Loucy (cell line): ENCODE measurements around the gene PLEKHA7.

Source experiments
- H2AFZ ChIP-seq: fragments of 200-600 bp; sonication (generic); 2 replicates; pipeline ENCODE4 v1.6.0; 2016; ENCODE audit warnings: antibody characterized with exemption, mild to moderate bottlenecking, low read length, moderate library complexity
- H3F3A ChIP-seq: fragments of 200-600 bp; 2 replicates; pipeline ENCODE4 v1.6.0; 2016; ENCODE audit warnings: antibody characterized with exemption, low read depth, mild to moderate bottlenecking
- H3K27me3 ChIP-seq: fragments of 200-600 bp; sonication (generic); 2 replicates; pipeline ENCODE4 v1.6.1; 2014; ENCODE audit warnings: low read length, mild to moderate bottlenecking; ENCODE audit not compliant: insufficient read depth, poor library complexity, severe bottlenecking
- H3K36me3 ChIP-seq: fragments of 200-600 bp; sonication (generic); 2 replicates; pipeline ENCODE4 v1.6.1; 2016; ENCODE audit warnings: low read length; ENCODE audit not compliant: insufficient read depth
- H3K4me1 ChIP-seq: fragments of 200-600 bp; sonication (generic); 2 replicates; pipeline ENCODE4 v1.5.1; 2014; ENCODE audit warnings: low read length, mild to moderate bottlenecking; ENCODE audit not compliant: insufficient read depth, poor library complexity, severe bottlenecking
- H3K4me2 ChIP-seq: fragments of 200-600 bp; sonication (generic); 2 replicates; pipeline ENCODE4 v1.6.0; 2014; ENCODE audit warnings: antibody characterized with exemption, low read length, low read depth, mild to moderate bottlenecking; ENCODE audit not compliant: poor library complexity, severe bottlenecking
- H3K4me3 ChIP-seq: fragments of 200-600 bp; sonication (generic); 2 replicates; pipeline ENCODE4 v1.5.1; 2014; ENCODE audit warnings: low read length, mild to moderate bottlenecking, mixed read lengths; ENCODE audit not compliant: poor library complexity, severe bottlenecking
- H3K79me2 ChIP-seq: fragments of 200-600 bp; sonication (generic); 2 replicates; pipeline ENCODE4 v1.6.1; 2014; ENCODE audit warnings: low read length; ENCODE audit not compliant: insufficient read depth
- H3K9ac ChIP-seq: fragments of 200-600 bp; sonication (generic); 2 replicates; pipeline ENCODE4 v1.6.0; 2014; ENCODE audit warnings: mild to moderate bottlenecking, low read depth, low read length, moderate library complexity; ENCODE audit not compliant: poor library complexity, severe bottlenecking
- H3K9me2 ChIP-seq: fragments of 200-600 bp; sonication (generic); replicated peaks from 2 replicates; pipeline ENCODE4 v1.6.1; 2016; ENCODE audit warnings: low read depth, low read length, mixed read lengths
- H3K9me3 ChIP-seq: fragments of 200-600 bp; sonication (generic); 2 replicates; pipeline ENCODE4 v1.6.1; 2014; ENCODE audit warnings: mild to moderate bottlenecking, antibody characterized with exemption, low read length, low read depth; ENCODE audit not compliant: insufficient read depth
- H4K20me1 ChIP-seq: fragments of 200-600 bp; sonication (generic); 2 replicates; pipeline ENCODE4 v1.6.0; 2014; ENCODE audit warnings: antibody characterized with exemption, low read length, mild to moderate bottlenecking; ENCODE audit not compliant: insufficient read depth, poor library complexity, severe bottlenecking
- EZH2phosphoT487 ChIP-seq: fragments of 200-600 bp; IDR thresholded peaks from 2 replicates; pipeline ENCODE4 v1.6.1; 2018; ENCODE audit warnings: antibody characterized with exemption, mild to moderate bottlenecking, moderate library complexity, borderline replicate concordance
- TF ChIP-seq, protein P1 (sequence below): fragments of 200-600 bp; sonication (generic); conservative IDR thresholded peaks from 2 replicates; pipeline ENCODE4 v1.5.1; 2014; ENCODE audit warnings: mild to moderate bottlenecking, antibody characterized with exemption, low read length

The PLEKHA7 gene

DNA sequence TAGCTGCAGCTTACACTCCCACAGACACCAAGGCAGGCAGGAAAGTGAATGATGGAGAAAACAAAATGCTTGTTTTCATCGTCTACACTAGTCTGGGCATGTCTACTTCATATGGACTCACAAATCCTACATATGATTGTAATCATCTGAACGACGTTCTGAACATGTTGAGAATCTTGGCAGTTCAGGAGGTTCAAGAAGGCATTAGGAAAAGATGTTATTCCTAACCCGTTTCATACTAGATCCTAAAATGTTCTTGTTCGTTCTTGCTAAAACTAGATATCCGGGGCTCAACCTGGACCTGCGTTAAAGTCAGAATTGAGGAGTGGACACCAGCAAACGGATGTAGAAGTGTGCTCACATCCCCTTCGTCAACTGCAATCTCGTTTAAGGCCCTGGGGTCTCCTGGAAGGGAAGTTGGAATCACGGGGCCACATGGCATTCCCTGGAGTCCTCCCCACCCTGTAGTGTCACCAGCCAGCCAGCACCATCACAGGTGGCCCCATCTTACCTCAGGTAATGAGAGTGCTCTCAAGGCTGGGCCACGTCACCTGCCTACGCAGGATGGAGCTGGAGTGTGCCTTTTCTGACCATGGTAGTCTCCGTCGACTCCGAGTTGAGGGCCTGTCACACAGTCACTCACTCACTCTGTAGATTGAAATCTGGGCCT, 238.5 kb downstream of the PLEKHA7 start:
- Histone ChIP-seq H3K79me2 (no peaks in the 10 kb centered on the region), H2AFZ (no peak overlapping the region), H3K4me2 (no peak overlapping the region), H3K27me3 (no peaks in the 10 kb centered on the region), H3K9me3 (no peaks in the 10 kb centered on the region), H3K36me3 (no peaks in the 10 kb centered on the region), H3K4me1 (no peaks in the 10 kb centered on the region), H3K9me2 (no peaks in the 10 kb centered on the region), H3F3A (no peaks in the 10 kb centered on the region), H3K9ac (no peak overlapping the region), H4K20me1 (no peaks in the 10 kb centered on the region), H3K4me3 (no peak overlapping the region)
- TF ChIP-seq, protein P1, sequence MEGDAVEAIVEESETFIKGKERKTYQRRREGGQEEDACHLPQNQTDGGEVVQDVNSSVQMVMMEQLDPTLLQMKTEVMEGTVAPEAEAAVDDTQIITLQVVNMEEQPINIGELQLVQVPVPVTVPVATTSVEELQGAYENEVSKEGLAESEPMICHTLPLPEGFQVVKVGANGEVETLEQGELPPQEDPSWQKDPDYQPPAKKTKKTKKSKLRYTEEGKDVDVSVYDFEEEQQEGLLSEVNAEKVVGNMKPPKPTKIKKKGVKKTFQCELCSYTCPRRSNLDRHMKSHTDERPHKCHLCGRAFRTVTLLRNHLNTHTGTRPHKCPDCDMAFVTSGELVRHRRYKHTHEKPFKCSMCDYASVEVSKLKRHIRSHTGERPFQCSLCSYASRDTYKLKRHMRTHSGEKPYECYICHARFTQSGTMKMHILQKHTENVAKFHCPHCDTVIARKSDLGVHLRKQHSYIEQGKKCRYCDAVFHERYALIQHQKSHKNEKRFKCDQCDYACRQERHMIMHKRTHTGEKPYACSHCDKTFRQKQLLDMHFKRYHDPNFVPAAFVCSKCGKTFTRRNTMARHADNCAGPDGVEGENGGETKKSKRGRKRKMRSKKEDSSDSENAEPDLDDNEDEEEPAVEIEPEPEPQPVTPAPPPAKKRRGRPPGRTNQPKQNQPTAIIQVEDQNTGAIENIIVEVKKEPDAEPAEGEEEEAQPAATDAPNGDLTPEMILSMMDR = no peak
- TF ChIP-seq EZH2phosphoT487 = no peak

DNA sequence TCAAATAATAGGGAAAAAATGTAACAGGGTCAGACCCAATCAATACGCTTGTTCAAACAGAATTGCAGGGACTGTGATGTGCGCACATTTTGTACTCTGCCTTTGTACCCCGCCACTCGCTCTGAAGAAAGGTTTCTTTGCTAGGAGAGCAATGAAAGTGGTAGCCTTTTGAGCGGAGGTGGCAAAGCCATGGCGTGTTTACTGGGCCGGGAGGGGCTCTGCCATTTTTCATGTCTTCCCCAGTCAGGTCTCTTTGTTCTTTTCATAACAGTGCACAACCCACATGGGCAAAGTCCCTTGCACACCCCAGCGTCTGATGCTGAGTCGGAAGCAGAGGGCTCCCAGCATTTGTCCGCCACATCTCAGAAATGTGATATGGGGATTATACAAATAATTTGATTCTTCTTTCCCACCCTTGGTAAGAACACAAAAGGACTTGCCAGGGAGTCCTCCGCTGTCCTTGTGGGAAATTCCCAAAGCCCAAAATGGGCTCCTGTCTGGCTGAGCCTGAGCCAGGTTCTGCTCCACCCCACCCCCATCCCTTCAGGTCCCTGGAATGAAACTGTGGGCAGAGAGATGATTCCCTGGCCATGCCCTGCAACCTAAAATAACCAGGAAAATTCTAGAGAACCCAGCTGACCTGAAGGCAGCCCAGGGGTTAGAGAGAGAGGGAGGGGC, 239.1 kb downstream of the PLEKHA7 start:
- Histone ChIP-seq H4K20me1 (no peaks in the 10 kb centered on the region), H3K4me1 (no peaks in the 10 kb centered on the region), H3K4me2 (no peak overlapping the region), H3K9me2 (no peaks in the 10 kb centered on the region), H3F3A (no peaks in the 10 kb centered on the region), H3K9ac (no peak overlapping the region), H3K27me3 (no peaks in the 10 kb centered on the region), H2AFZ (no peak overlapping the region), H3K36me3 (no peaks in the 10 kb centered on the region), H3K9me3 (no peaks in the 10 kb centered on the region), H3K4me3 (no peak overlapping the region), H3K79me2 (no peaks in the 10 kb centered on the region)
- TF ChIP-seq, protein P1 = no peak
- TF ChIP-seq EZH2phosphoT487 = no peak

DNA sequence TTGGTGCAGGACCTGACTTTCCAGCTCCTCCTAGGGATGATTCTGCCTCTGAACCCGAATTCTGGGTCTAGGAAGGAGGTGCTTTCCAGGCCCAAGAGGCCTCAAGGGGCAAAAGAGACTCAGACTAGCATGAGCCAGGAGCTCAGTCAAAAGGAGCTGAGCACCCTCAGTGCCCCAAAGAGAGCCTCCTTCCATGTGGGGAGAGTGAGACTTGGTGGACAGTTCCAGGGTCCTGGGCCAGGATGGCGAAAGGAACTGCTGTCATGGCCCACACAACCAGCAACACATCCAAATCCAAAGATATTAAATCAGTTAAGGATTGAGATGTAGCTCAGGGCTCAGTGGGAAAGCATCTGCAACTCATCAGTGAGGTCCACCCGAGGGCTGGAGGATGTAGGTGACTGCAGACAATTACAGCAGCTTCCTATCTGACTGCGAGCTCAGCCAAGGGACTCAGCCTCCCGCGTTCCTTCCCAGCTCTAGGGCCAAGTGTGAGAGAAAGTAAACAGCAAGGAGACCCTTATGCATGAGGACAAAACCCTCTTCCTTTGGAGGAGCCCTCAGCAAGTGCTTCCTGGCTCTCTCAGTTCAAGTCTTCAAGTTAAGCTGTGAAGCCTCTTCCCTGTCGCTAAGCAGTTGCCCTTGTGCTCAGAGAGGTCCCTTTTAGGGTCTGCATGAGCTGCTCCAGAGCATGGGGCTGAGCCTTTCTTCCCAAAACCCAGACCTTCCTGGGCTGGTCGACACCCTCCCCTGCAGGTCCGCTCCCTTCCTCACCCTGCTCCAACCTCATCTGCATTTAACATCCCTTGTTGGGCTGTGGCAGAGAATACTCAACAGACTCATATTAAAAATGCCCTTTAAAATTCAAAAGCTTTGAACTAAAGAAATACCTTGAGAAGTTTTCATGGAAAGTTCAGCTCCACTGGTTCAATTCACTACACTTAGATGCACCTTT, 240.0 kb downstream of the PLEKHA7 start:
- TF ChIP-seq, protein P1 = no peak
- TF ChIP-seq EZH2phosphoT487 = no peak
- Histone ChIP-seq H2AFZ (no peak overlapping the region), H3K27me3 (no peaks in the 10 kb centered on the region), H3K36me3 (no peaks in the 10 kb centered on the region), H3K9me3 (no peaks in the 10 kb centered on the region), H3K4me2 (no peak overlapping the region), H3K4me1 (no peaks in the 10 kb centered on the region), H4K20me1 (no peaks in the 10 kb centered on the region), H3F3A (no peaks in the 10 kb centered on the region), H3K9me2 (no peaks in the 10 kb centered on the region), H3K9ac (no peak overlapping the region), H3K79me2 (no peaks in the 10 kb centered on the region), H3K4me3 (no peak overlapping the region)
